Right renal pelvis (tissue), 4 donors: ENCODE results near the gene DHODH. TPM values are rescaled to one million over a fixed set of nuclear protein-coding genes. Genes with fewer than 3 reads are reported as not detected.
"Not testable (repeated sequence)": the region's sequence is repeated elsewhere in the genome, so short reads cannot be mapped to it uniquely, and the experiment has no call there.

Source experiments
- DNase-seq, 4 donors: peaks; one replicate each; pipeline ENCODE4 v3.0.0-alpha.2; 2013; ENCODE audit warnings: low read depth in 4 of 4, low spot score in 3 of 4, missing footprints in 1 of 4
- polyA plus RNA-seq, 4 donors: library from polyadenylated mRNA; unstranded; fragments of 120-200 nt; gene quantifications; one replicate each; pipeline ENCODE4 v1.2.1, GENCODE V29; 2013; ENCODE audit not compliant: insufficient read length in 4 of 4

The DHODH gene
- 10 to 100 TPM; 13.0 to 15.2 (median 14.2) TPM for polyA plus RNA-seq

- DNase-seq, result peak; percentile 86 to 93 (median 93)
Observed at GRCh38 chr16:72008424-72009216, at the start of gene DHODH. DHODH (plus strand) TSS chr16:72008744; CDS start chr16:72008765, 21 bp downstream.

- peak; percentile 63 to 74 (median 66) for DNase-seq
Observed at GRCh38 chr16:71961066-71962039, 47.2 kb upstream of the DHODH start.

- DNase-seq, result no peak
Observed at GRCh38 chr16:71963125-71963875, 45.2 kb upstream of the DHODH start.

- DNase-seq, result no peak
Observed at GRCh38 chr16:71965223-71965622, 43.3 kb upstream of the DHODH start.

GRCh38 chr16:71966932-71967331 is 41.6 kb upstream of the DHODH start:
- no peak for DNase-seq

- no peak for DNase-seq
Observed at GRCh38 chr16:71969353-71969752, 39.2 kb upstream of the DHODH start.

GRCh38 chr16:71971571-71971970 is 37.0 kb upstream of the DHODH start:
- no peak for DNase-seq

- no peak for DNase-seq
Observed at GRCh38 chr16:71972356-71972755, 36.2 kb upstream of the DHODH start.

GRCh38 chr16:71973001-71973400 is 35.5 kb upstream of the DHODH start:
- no peak for DNase-seq

GRCh38 chr16:71974068-71974818 is 34.3 kb upstream of the DHODH start:
- DNase-seq, result no peak

- DNase-seq, result no peak
Observed at GRCh38 chr16:71985262-71985974, 23.1 kb upstream of the DHODH start.

GRCh38 chr16:71986131-71986530 is 22.4 kb upstream of the DHODH start:
- DNase-seq, result no peak

GRCh38 chr16:71995038-71995437 is 13.5 kb upstream of the DHODH start:
- DNase-seq, result no peak

GRCh38 chr16:71997578-71997977 is 11.0 kb upstream of the DHODH start:
- not testable (repeated sequence) for DNase-seq

- no peak for DNase-seq
Observed at GRCh38 chr16:72001180-72001874, 7.2 kb upstream of the DHODH start.

GRCh38 chr16:72002619-72003018 is 5.9 kb upstream of the DHODH start:
- no peak for DNase-seq

- not testable (repeated sequence) for DNase-seq
Observed at GRCh38 chr16:72008065-72008423, 500 bp upstream of the DHODH start.

- no peak for DNase-seq
Observed at GRCh38 chr16:72009779-72010178, 1.2 kb downstream of the DHODH start.

GRCh38 chr16:72012607-72013006 is 4.1 kb downstream of the DHODH start:
- no peak for DNase-seq
